Limb (tissue), 2 donors: Measurements from ENCODE around the gene GIT1.

Experiments
- DNase-seq, 2 donors: peaks; one replicate each; pipeline ENCODE4 v3.0.0-alpha.2; 2016; ENCODE audit errors: extremely low spot score in 2 of 2

The GIT1 gene

GRCh38 chr17:29616300-29617048, 27.0 kb upstream of the GIT1 start:
- DNase-seq, result no peak

GRCh38 chr17:29615492-29616299, 26.2 kb upstream of the GIT1 start:
- DNase-seq, result peak; percentile 86

- no peak for DNase-seq
Measured at GRCh38 chr17:29615048-29615385, 25.6 kb upstream of the GIT1 start.

- DNase-seq, result peak in 1 of 2 donors; percentile 52
Measured at GRCh38 chr17:29614349-29615047, 25.1 kb upstream of the GIT1 start.

- peak in 1 of 2 donors; percentile 56 for DNase-seq
Measured at GRCh38 chr17:29613856-29614255, 24.4 kb upstream of the GIT1 start.

GRCh38 chr17:29613352-29613837, 23.9 kb upstream of the GIT1 start:
- peak; percentile 92 to 98 for DNase-seq

GRCh38 chr17:29612404-29613280, 23.2 kb upstream of the GIT1 start:
- peak in 1 of 2 donors; percentile 40 for DNase-seq

- no peak for DNase-seq
Measured at GRCh38 chr17:29612094-29612403, 22.6 kb upstream of the GIT1 start.

GRCh38 chr17:29611351-29612093, 22.1 kb upstream of the GIT1 start:
- no peak for DNase-seq

- no peak for DNase-seq
Measured at GRCh38 chr17:29610395-29610794, 20.9 kb upstream of the GIT1 start.

- DNase-seq, result no peak
Measured at GRCh38 chr17:29608986-29609385, 19.5 kb upstream of the GIT1 start.

- DNase-seq, result no peak
Measured at GRCh38 chr17:29607557-29608195, 18.2 kb upstream of the GIT1 start.

GRCh38 chr17:29603109-29603674, 13.7 kb upstream of the GIT1 start:
- no peak for DNase-seq

- DNase-seq, result no peak
Measured at GRCh38 chr17:29597361-29598172, 8.1 kb upstream of the GIT1 start.

GRCh38 chr17:29596811-29597210, 7.4 kb upstream of the GIT1 start:
- no peak for DNase-seq

- DNase-seq, result no peak
Measured at GRCh38 chr17:29595943-29596774, 6.7 kb upstream of the GIT1 start.

GRCh38 chr17:29595107-29595942, 5.9 kb upstream of the GIT1 start:
- no peak for DNase-seq
